K562 (cell line): ENCODE data around the gene DLL4. TPM values are rescaled to one million over a fixed set of nuclear protein-coding genes. Genes with fewer than 3 reads are reported as not detected.

Experiments used
- ATAC-seq: fragments of 200-7000 bp; cut with Tn5 transposase; 3 replicates; pipeline ENCODE4 v1.9.1; 2020; ENCODE audit warnings: moderate library complexity
- BruUV-seq: library from RNA; stranded (reverse); fragments of 400-500 nt; replicated peaks from 2 replicates; lab custom pipeline; 2021; lab: Mats Ljungman, UMichigan
- CTCF ChIA-PET: fragments of 300-600 bp; formaldehyde crosslinking; extraction: SDS; loops from one replicate; lab custom pipeline; 2021; ENCODE audit warnings: low intra/inter-chr PET ratio; lab: Yijun Ruan, JAX
- POLR2A ChIA-PET: fragments of 300-600, 350-650 bp; sonication (Branson Sonifier 250); formaldehyde crosslinking; extraction: SDS; loops from one replicate; lab custom pipeline; 2021; ENCODE audit warnings: antibody characterized with exemption, inconsistent platforms; lab: Yijun Ruan, JAX
- DNase-seq, 4 experiments: peaks; one replicate each; pipeline versions ENCODE4 v3.0.0 to v3.0.0-alpha.2; 2011 to 2018; ENCODE audit warnings: low spot score in 3 of 4, mixed read lengths in 3 of 4; ENCODE audit errors: extremely low read depth in 1 of 4
- FAIRE-seq: peaks from 2 replicates; lab custom pipeline; 2011; peaks lifted over from hg19 to GRCh38; lab: Jason Lieb, UNC
- H2AFZ ChIP-seq: 2 replicates; pipeline ENCODE4 v1.6.0; 2011; ENCODE audit warnings: low read depth, low read length, control low read depth, inconsistent platforms
- H3K27ac ChIP-seq: fragments of 200-600 bp; 3 replicates; pipeline ENCODE4 v1.8.0; 2011; ENCODE audit warnings: low read depth, mild to moderate bottlenecking, control low read depth, inconsistent platforms, low read length, moderate library complexity, mixed read lengths; ENCODE audit errors: extremely low read depth
- H3K27me3 ChIP-seq, 2 experiments: fragments of 300-600 bp in 1 of 2; 2 replicates in 1 of 2; 3 replicates in 1 of 2; pipeline versions ENCODE4 v1.6.0 to v1.8.0; 2011; ENCODE audit warnings: inconsistent platforms in 2 of 2, low read length in 2 of 2, mild to moderate bottlenecking in 1 of 2, mixed read lengths in 1 of 2, moderate library complexity in 1 of 2; ENCODE audit not compliant: control insufficient read depth in 2 of 2, insufficient read depth in 2 of 2
- H3K36me3 ChIP-seq: fragments of 300-600 bp; 3 replicates; pipeline ENCODE4 v1.8.0; 2011; ENCODE audit warnings: mild to moderate bottlenecking, low read length, inconsistent platforms; ENCODE audit not compliant: control insufficient read depth, insufficient read depth
- H3K4me1 ChIP-seq, 2 experiments: fragments of 200-600 bp in 1 of 2; replicated peaks in 1 of 2; 2 replicates in 1 of 2; 3 replicates in 1 of 2; pipeline versions ENCODE4 v1.5.1 to v1.8.0; 2011; ENCODE audit warnings: inconsistent platforms in 2 of 2, low read length in 2 of 2, mild to moderate bottlenecking in 1 of 2, mixed read lengths in 1 of 2, moderate library complexity in 1 of 2; ENCODE audit not compliant: control insufficient read depth in 2 of 2, insufficient read depth in 2 of 2
- H3K4me2 ChIP-seq: 2 replicates; pipeline ENCODE4 v1.6.1; 2011; ENCODE audit warnings: low read length, control low read depth, inconsistent platforms, mixed read lengths; ENCODE audit not compliant: insufficient read depth
- H3K4me3 ChIP-seq: fragments of 200-600 bp; sonication (generic), shearing (Covaris generic); 2 replicates; pipeline ENCODE4 v1.5.1; 2016; ENCODE audit warnings: control low read depth, inconsistent platforms
- H3K79me2 ChIP-seq: fragments of 200-600 bp; 3 replicates; pipeline ENCODE4 v1.8.0; 2011; ENCODE audit warnings: low read length, inconsistent platforms; ENCODE audit not compliant: control insufficient read depth, insufficient read depth
- H3K9ac ChIP-seq, 2 experiments: 2 replicates each; pipeline versions ENCODE4 v1.6.0 to v1.6.1; 2011; ENCODE audit warnings: low read depth in 2 of 2, low read length in 2 of 2, control low read depth in 1 of 2, inconsistent platforms in 1 of 2, mild to moderate bottlenecking in 1 of 2, mixed read lengths in 1 of 2; ENCODE audit not compliant: insufficient read depth in 1 of 2
- H3K9me1 ChIP-seq: one replicate; pipeline ENCODE4 v1.6.0; 2011; ENCODE audit warnings: inconsistent platforms, mild to moderate bottlenecking, low read length, moderate library complexity; ENCODE audit not compliant: control insufficient read depth, insufficient read depth
- H3K9me3 ChIP-seq: replicated peaks from 2 replicates; pipeline ENCODE4 v1.5.1; 2011; ENCODE audit warnings: low read depth, low read length, inconsistent platforms; ENCODE audit not compliant: control insufficient read depth, insufficient read depth
- H4K20me1 ChIP-seq: replicated peaks from 2 replicates; pipeline ENCODE4 v1.6.1; 2011; ENCODE audit warnings: low read length, inconsistent platforms, mixed read lengths; ENCODE audit not compliant: control insufficient read depth, insufficient read depth
- BRF1 ChIP-seq: IDR thresholded peaks from 3 replicates; pipeline ENCODE4 v1.6.1; 2011; ENCODE audit warnings: borderline replicate concordance, mild to moderate bottlenecking; ENCODE audit not compliant: insufficient read length; ENCODE audit errors: extremely low read depth
- CBX5 ChIP-seq: IDR thresholded peaks from 2 replicates; pipeline ENCODE4 v1.6.1; 2014; ENCODE audit warnings: low read depth, borderline replicate concordance
- CHD4 ChIP-seq: fragments of 200-600 bp; sonication (generic); IDR thresholded peaks from 3 replicates; pipeline ENCODE4 v1.6.1; 2012; ENCODE audit warnings: low read depth, mild to moderate bottlenecking, mixed read lengths, low read length, inconsistent platforms; ENCODE audit not compliant: insufficient read depth, insufficient replicate concordance, poor library complexity, severe bottlenecking
- CTCFL ChIP-seq: IDR thresholded peaks from 2 replicates; pipeline ENCODE4 v1.6.1; 2011; ENCODE audit warnings: borderline replicate concordance, low read depth, mild to moderate bottlenecking, moderate library complexity, low read length; ENCODE audit not compliant: insufficient read depth, poor library complexity, severe bottlenecking
- E2F1 ChIP-seq: sonication (generic); formaldehyde crosslinking; IDR thresholded peaks from 2 replicates; pipeline ENCODE4 v1.8.1; 2023; ENCODE audit warnings: mild to moderate bottlenecking, missing genetic modification reagents, moderate library complexity
- HIVEP1 ChIP-seq: fragments of 250-450 bp; sonication (Bioruptor Pico); IDR thresholded peaks from 2 replicates; pipeline ENCODE4 v1.4.0; 2020; ENCODE audit warnings: mild to moderate bottlenecking
- MED1 ChIP-seq: sonication (generic); formaldehyde crosslinking; IDR thresholded peaks from 2 replicates; pipeline ENCODE4 v1.8.1; 2023; ENCODE audit warnings: missing genetic modification reagents, borderline replicate concordance
- MYC ChIP-seq, 2 experiments: fragments of 250-450 bp in 1 of 2; sonication (Bioruptor Pico) in 1 of 2; IDR thresholded peaks; 2 replicates each; pipeline versions ENCODE4 v1.5.1 to v1.6.1; 2012 to 2021; ENCODE audit warnings: low read depth in 2 of 2, borderline replicate concordance in 1 of 2, improper control_type of control experiment in 1 of 2, low read length in 1 of 2, mild to moderate bottlenecking in 1 of 2, moderate library complexity in 1 of 2
- RBFOX2 ChIP-seq: fragments of 200-400 bp; formaldehyde crosslinking; IDR thresholded peaks from 2 replicates; pipeline ENCODE4 v1.6.1; 2017; ENCODE audit warnings: low read depth, mild to moderate bottlenecking, low read length, moderate library complexity
- SMAD3 ChIP-seq: fragments of 450-650 bp; formaldehyde crosslinking; conservative IDR thresholded peaks from 2 replicates; pipeline ENCODE4 v1.4.0; 2020; ENCODE audit warnings: mild to moderate bottlenecking
- ZFP30 ChIP-seq: fragments of 250-450 bp; sonication (Bioruptor Pico); IDR thresholded peaks from 2 replicates; pipeline ENCODE4 v1.8.0; 2022; ENCODE audit warnings: moderate library complexity, mild to moderate bottlenecking, inconsistent platforms, borderline replicate concordance
- ZNF212 ChIP-seq: fragments of 450-650 bp; formaldehyde crosslinking; IDR thresholded peaks from 2 replicates; pipeline ENCODE4 v1.4.0; 2020; ENCODE audit warnings: mild to moderate bottlenecking
- ZNF347 ChIP-seq: fragments of 450-650 bp; formaldehyde crosslinking; IDR thresholded peaks from 2 replicates; pipeline ENCODE4 v1.4.0; 2020; ENCODE audit warnings: low read depth, mild to moderate bottlenecking, moderate library complexity
- ZNF354B ChIP-seq: fragments of 250-450 bp; sonication (Bioruptor Pico); IDR thresholded peaks from 2 replicates; pipeline ENCODE4 v1.4.0; 2020
- ZNF431 ChIP-seq: sonication (generic); formaldehyde crosslinking; IDR thresholded peaks from 2 replicates; pipeline ENCODE4 v1.8.0; 2022; ENCODE audit warnings: mild to moderate bottlenecking, missing genetic modification reagents
- WGBS: fragments of 100-300 bp; shearing (Covaris generic); methylation state at CpG from one replicate; pipeline ENCODE4 v1.1.6; 2016; ENCODE audit warnings: low coverage, mixed read lengths; ENCODE audit not compliant: insufficient coverage; ENCODE audit errors: missing lambda C conversion rate; 5-methylcytosine and 5-hydroxymethylcytosine counted together
- in situ Hi-C: fragments of 300-500 bp; cut with MboI; formaldehyde crosslinking; loops from 4 replicates; pipeline ENCODE4 v1.15.0; 2018; ENCODE audit warnings: inconsistent platforms, mixed read lengths
- intact Hi-C: fragments of 100-400 bp; cut with micrococcal nuclease; formaldehyde crosslinking; loops from 2 replicates; pipeline ENCODE4 v1.14.2; 2022
- polyA plus RNA-seq, 8 experiments: library from polyadenylated mRNA; depleted of rRNA in 4 of 8; stranded (reverse) in 5 of 8; unstranded in 3 of 8; fragments of >200 nt; fragmentation: Nextera tagmentation in 2 of 8; fragmentation: Illumina TruSeq in 1 of 8; extraction: Ambion mirVana in 2 of 8; extraction: Trizol in 1 of 8; gene quantifications; 2 replicates each; pipeline versions ENCODE4 v1.2.1 to v1.2.3, GENCODE V29; 2011 to 2014; ENCODE audit warnings: inconsistent platforms in 1 of 8, missing spikeins in 1 of 8
- total RNA-seq, 7 experiments: library from RNA; depleted of rRNA in 6 of 7; stranded (reverse); fragments of >200 nt in 6 of 7; fragmentation: Illumina TruSeq in 2 of 7; extraction: Trizol in 2 of 7; gene quantifications; 2 replicates each; pipeline versions ENCODE4 v1.2.1 to v1.2.3, GENCODE V29; 2011 to 2021; ENCODE audit warnings: low replicate concordance in 1 of 7

DLL4 gene
- total and polyA plus RNA-seq, 9 of the 15 experiments (the other 6 are each of a cell fraction or from before 2014, with no cell fraction given), result 0.04 to 1.1 (median 0.41) TPM; not detected in 1

- ATAC-seq (no peak), DNase-seq (peak in 1 of 4 experiments; percentile 27), FAIRE-seq (peak; percentile 66)
- H3K4me2 ChIP-seq, result peak overlapping the region; percentile 78
- H3K79me2 ChIP-seq, result no peaks in the 10 kb centered on the region
- ChIA-PET POLR2A (interaction anchor here (0.6 to 3.6 kb wide), 10 partner anchors 9 to 155 kb away, joined by 3 to 17 read pairs (median 3); partner anchors contain the start of gene CHAC1), CTCF (interaction anchor here (0.6 to 0.7 kb wide), 3 partner anchors 35 to 273 kb away, joined by 3 read pairs; no protein-coding TSS in a partner anchor)
- H3K36me3 ChIP-seq, result no peaks in the 10 kb centered on the region
- whole genome bisulfite sequencing, result 21% methylated on average over 7 of the region's 7 CpGs
- H3K9me3 ChIP-seq, result no peaks in the 10 kb centered on the region
- peak overlapping the region; percentile 99 for H2AFZ ChIP-seq
- peak overlapping the region; percentile 56 for H3K4me3 ChIP-seq
- peaks cover 5 to 34% of the 10 kb centered on the region in 2 experiments; a peak in 4 of 5 replicates for H3K4me1 ChIP-seq
- BruUV-seq, result TSS peak; percentile 83
- no peaks in the 10 kb centered on the region for H4K20me1 ChIP-seq
- peaks cover 2 to 13% of the 10 kb centered on the region in 2 experiments; a peak in 3 of 5 replicates for H3K27me3 ChIP-seq
- peak overlapping the region; percentile 72 to 88 for H3K9ac ChIP-seq
- intact Hi-C loops, result no loop called here
- in situ Hi-C loops, result no loop called here
- no peaks in the 10 kb centered on the region for H3K9me1 ChIP-seq
- peak overlapping the region; percentile 71; the same call in 2 of the 3 replicates for H3K27ac ChIP-seq
- TF ChIP-seq CTCFL (no peak), SMAD3 (CRISPR knock-in tag) (no peak), MYC (IDR thresholded peaks at IDR 0.05; ENCODE audit: low read depth, low read length) (no peak), MYC (CRISPR knock-in tag; IDR thresholded peaks at IDR 0.05; ENCODE audit: borderline replicate concordance, low read depth) (peak; percentile 55; the same call in 1 of the 2 replicates), ZFP30 (no peak), HIVEP1 (no peak), ZNF354B (CRISPR knock-in tag) (no peak), E2F1 (CRISPR knock-in tag) (no peak), RBFOX2 (no peak), BRF1 (no peak), MED1 (CRISPR knock-in tag) (no peak), ZNF347 (CRISPR knock-in tag) (no peak), CBX5 (no peak), CHD4 (no peak), ZNF212 (CRISPR knock-in tag) (no peak), ZNF431 (CRISPR knock-in tag) (no peak)
Measured at GRCh38 chr15:40941068-40941527, 12.0 kb downstream of the DLL4 start.
